Bladder microvascular endothelial cell (primary cell): ENCODE data around the gene ATP23. TPM values are rescaled to one million over a fixed set of nuclear protein-coding genes. Genes with fewer than 3 reads are reported as not detected.

Experiments used
- total RNA-seq: library from RNA; depleted of rRNA; stranded (reverse); fragments of >200 nt; gene quantifications from 2 replicates; pipeline ENCODE4 v1.2.3, GENCODE V29; 2014

Gene ATP23
- total RNA-seq, result 10.5 and 19.1 TPM in 2 replicates

GRCh38 chr12:57941165-57941894 is at the start of gene ATP23:
ATP23 (plus strand) TSS chr12:57941567; CDS start chr12:57941702, 135 bp downstream.

Other genes with a start within 250 kb of the ATP23 start
- gene OS9, start 247.4 kb upstream of the ATP23 start, total RNA-seq, result 189 and 325 TPM in 2 replicates
- under 0.01 and 0.06 TPM in 2 replicates for gene AGAP2, start 202.8 kb upstream of the ATP23 start, total RNA-seq
- gene TSPAN31, start 196.5 kb upstream of the ATP23 start, total RNA-seq, result 29.8 and 43.3 TPM in 2 replicates
- 112 and 152 TPM in 2 replicates for gene CDK4, start 189.3 kb upstream of the ATP23 start, total RNA-seq
- gene MARCHF9, start 186.5 kb upstream of the ATP23 start, total RNA-seq, result 3.1 and 8.1 TPM in 2 replicates
- 0.31 and 0.32 TPM in 2 replicates for gene CYP27B1, start 174.5 kb upstream of the ATP23 start, total RNA-seq
- gene METTL1, start 169.5 kb upstream of the ATP23 start, total RNA-seq, result 2.4 and 5.6 TPM in 2 replicates
- gene EEF1AKMT3, start 169.0 kb upstream of the ATP23 start, total RNA-seq, result 2.1 and 2.8 TPM in 2 replicates
- 14.6 and 18.6 TPM in 2 replicates for gene TSFM, start 158.8 kb upstream of the ATP23 start, total RNA-seq
- gene AVIL, start 122.8 kb upstream of the ATP23 start, total RNA-seq, result 0.81 and 2.3 TPM in 2 replicates
- 47.6 and 99.0 TPM in 2 replicates for gene CTDSP2, start 94.8 kb upstream of the ATP23 start, total RNA-seq